IPS-15b (cell line): ENCODE measurements around the gene NADSYN1.
"Not testable (repeated sequence)": the region's sequence is repeated elsewhere in the genome, so short reads cannot be mapped to it uniquely, and the experiment has no call there.

Source experiments
- H3K27me3 ChIP-seq: one replicate; pipeline ENCODE4 v1.6.1; 2013; ENCODE audit warnings: low read length; ENCODE audit not compliant: control insufficient read depth, insufficient read depth
- H3K36me3 ChIP-seq: one replicate; pipeline ENCODE4 v1.6.1; 2013; ENCODE audit warnings: low read length; ENCODE audit not compliant: control insufficient read depth, insufficient read depth
- H3K4me1 ChIP-seq: one replicate; pipeline ENCODE4 v1.6.1; 2013; ENCODE audit warnings: mild to moderate bottlenecking, low read length; ENCODE audit not compliant: control insufficient read depth, insufficient read depth
- H3K4me3 ChIP-seq: one replicate; pipeline ENCODE4 v1.5.1; 2013; ENCODE audit warnings: low read depth, low read length
- H3K9ac ChIP-seq: one replicate; pipeline ENCODE4 v1.6.1; 2013; ENCODE audit warnings: low read depth, mild to moderate bottlenecking, low read length
- H3K9me3 ChIP-seq: one replicate; pipeline ENCODE4 v1.6.1; 2013; ENCODE audit warnings: mild to moderate bottlenecking, low read length; ENCODE audit not compliant: control insufficient read depth, insufficient read depth

The NADSYN1 gene

GRCh38 chr11:71527576-71528210 is 74.7 kb downstream of the NADSYN1 start:
- H3K27me3 ChIP-seq: no peaks in the 10 kb centered on the region
- no peaks in the 10 kb centered on the region for H3K4me1 ChIP-seq
- no peaks in the 10 kb centered on the region for H3K36me3 ChIP-seq
- no peak overlapping the region for H3K9ac ChIP-seq
- no peaks in the 10 kb centered on the region for H3K9me3 ChIP-seq
- no peak overlapping the region for H3K4me3 ChIP-seq

- no peaks in the 10 kb centered on the region for H3K9me3 ChIP-seq
- H3K27me3 ChIP-seq: no peaks in the 10 kb centered on the region
- no peaks in the 10 kb centered on the region for H3K4me1 ChIP-seq
- H3K36me3 ChIP-seq: no peaks in the 10 kb centered on the region
- no peak overlapping the region for H3K9ac ChIP-seq
- H3K4me3 ChIP-seq: no peak overlapping the region
These were observed 77.6 kb downstream of the NADSYN1 start for GRCh38 chr11:71530602-71531001.

- Histone ChIP-seq H3K9me3 (no peaks in the 10 kb centered on the region), H3K9ac (no peak overlapping the region), H3K27me3 (no peaks in the 10 kb centered on the region), H3K36me3 (no peaks in the 10 kb centered on the region), H3K4me3 (no peak overlapping the region), H3K4me1 (no peaks in the 10 kb centered on the region)
These were observed 79.1 kb downstream of the NADSYN1 start for GRCh38 chr11:71532036-71532610.

- H3K27me3 ChIP-seq, H3K9me3 ChIP-seq, H3K9ac ChIP-seq, H3K4me1 ChIP-seq, H3K36me3 ChIP-seq, H3K4me3 ChIP-seq: not testable (repeated sequence)
These were observed 82.0 kb downstream of the NADSYN1 start for GRCh38 chr11:71534711-71535608.

GRCh38 chr11:71535825-71536224 is 82.8 kb downstream of the NADSYN1 start:
- Histone ChIP-seq H3K4me1 (no peaks in the 10 kb centered on the region), H3K27me3 (no peaks in the 10 kb centered on the region), H3K9me3 (no peaks in the 10 kb centered on the region), H3K4me3 (no peak overlapping the region), H3K9ac (no peak overlapping the region), H3K36me3 (no peaks in the 10 kb centered on the region)

- Histone ChIP-seq H3K9ac (no peak overlapping the region), H3K9me3 (no peaks in the 10 kb centered on the region), H3K27me3 (no peaks in the 10 kb centered on the region), H3K4me3 (no peak overlapping the region), H3K4me1 (no peaks in the 10 kb centered on the region), H3K36me3 (no peaks in the 10 kb centered on the region)
These were observed 84.5 kb downstream of the NADSYN1 start for GRCh38 chr11:71537537-71537936.

- H3K4me3 ChIP-seq, H3K27me3 ChIP-seq, H3K9ac ChIP-seq, H3K9me3 ChIP-seq, H3K4me1 ChIP-seq, H3K36me3 ChIP-seq: not testable (repeated sequence)
These were observed 85.1 kb downstream of the NADSYN1 start, which contains the start of gene KRTAP5-8 for GRCh38 chr11:71537977-71538665. Gene KRTAP5-8 (plus strand): TSS chr11:71538025. CDS start chr11:71538056, 31 bp downstream.

- Histone ChIP-seq H3K4me3 (no peak overlapping the region), H3K4me1 (no peaks in the 10 kb centered on the region), H3K9me3 (no peaks in the 10 kb centered on the region), H3K36me3 (no peaks in the 10 kb centered on the region), H3K9ac (no peak overlapping the region), H3K27me3 (no peaks in the 10 kb centered on the region)
These were observed 85.6 kb downstream of the NADSYN1 start for GRCh38 chr11:71538666-71538990.

GRCh38 chr11:71539017-71539416 is 86.0 kb downstream of the NADSYN1 start:
- H3K4me3 ChIP-seq: no peak overlapping the region
- no peak overlapping the region for H3K9ac ChIP-seq
- H3K27me3 ChIP-seq: no peaks in the 10 kb centered on the region
- no peaks in the 10 kb centered on the region for H3K4me1 ChIP-seq
- no peaks in the 10 kb centered on the region for H3K36me3 ChIP-seq
- no peaks in the 10 kb centered on the region for H3K9me3 ChIP-seq

GRCh38 chr11:71539971-71540370 is 87.0 kb downstream of the NADSYN1 start:
- H3K4me1 ChIP-seq, H3K4me3 ChIP-seq, H3K36me3 ChIP-seq, H3K9ac ChIP-seq, H3K9me3 ChIP-seq, H3K27me3 ChIP-seq: not testable (repeated sequence)

GRCh38 chr11:71540521-71541304 is 87.7 kb downstream of the NADSYN1 start:
- H3K9me3 ChIP-seq, H3K4me3 ChIP-seq, H3K27me3 ChIP-seq, H3K9ac ChIP-seq, H3K4me1 ChIP-seq, H3K36me3 ChIP-seq: not testable (repeated sequence)
